GM18520 (cell line): Measurements from ENCODE around the gene KANSL2.
"Not testable (repeated sequence)": the region's sequence is repeated elsewhere in the genome, so short reads cannot be mapped to it uniquely, and the experiment has no call there.

Source experiments
- ATAC-seq: cut with Tn5 transposase; IDR thresholded peaks from one replicate; pipeline ENCODE4 v1.9.1; 2021; ENCODE audit not compliant: unreplicated experiment

Gene KANSL2

GRCh38 chr12:48681710-48682532 lies at the start of gene KANSL2:
Gene KANSL2 (minus strand): TSS chr12:48682238. CDS start chr12:48681632, 606 bp downstream.
- ATAC-seq: peak; percentile 99

GRCh38 chr12:48728807-48729206 lies 46.8 kb upstream of the KANSL2 start:
- ATAC-seq: no peak

GRCh38 chr12:48720737-48721136 lies 38.7 kb upstream of the KANSL2 start:
- ATAC-seq: not testable (repeated sequence)

- not testable (repeated sequence) for ATAC-seq
Measured at GRCh38 chr12:48720171-48720570, 38.1 kb upstream of the KANSL2 start.

- ATAC-seq: not testable (repeated sequence)
Measured at GRCh38 chr12:48719002-48719401, 37.0 kb upstream of the KANSL2 start.

- ATAC-seq: no peak
Measured at GRCh38 chr12:48717252-48717695, 35.2 kb upstream of the KANSL2 start.

- ATAC-seq: peak; percentile 98
Measured at GRCh38 chr12:48716493-48717251, 34.6 kb upstream of the KANSL2 start, which contains the start of gene CCNT1. Gene CCNT1 (minus strand): TSS chr12:48716707. CDS start chr12:48716675, 32 bp downstream.

- no peak for ATAC-seq
Measured at GRCh38 chr12:48716168-48716492, 34.1 kb upstream of the KANSL2 start.

GRCh38 chr12:48712209-48712608 lies 30.2 kb upstream of the KANSL2 start:
- no peak for ATAC-seq

GRCh38 chr12:48698822-48699221 lies 16.8 kb upstream of the KANSL2 start:
- ATAC-seq: not testable (repeated sequence)

GRCh38 chr12:48696626-48697025 lies 14.6 kb upstream of the KANSL2 start:
- no peak for ATAC-seq

GRCh38 chr12:48695859-48696258 lies 13.8 kb upstream of the KANSL2 start:
- no peak for ATAC-seq

- ATAC-seq: no peak
Measured at GRCh38 chr12:48694038-48694437, 12.0 kb upstream of the KANSL2 start.

- ATAC-seq: no peak
Measured at GRCh38 chr12:48693572-48693971, 11.5 kb upstream of the KANSL2 start.

- no peak for ATAC-seq
Measured at GRCh38 chr12:48691826-48692487, 9.9 kb upstream of the KANSL2 start.

- no peak for ATAC-seq
Measured at GRCh38 chr12:48690990-48691389, 9.0 kb upstream of the KANSL2 start.

- no peak for ATAC-seq
Measured at GRCh38 chr12:48690436-48690835, 8.4 kb upstream of the KANSL2 start.

- ATAC-seq: no peak
Measured at GRCh38 chr12:48688836-48689235, 6.8 kb upstream of the KANSL2 start.

- no peak for ATAC-seq
Measured at GRCh38 chr12:48687592-48687991, 5.6 kb upstream of the KANSL2 start.

GRCh38 chr12:48686615-48687334 lies 4.7 kb upstream of the KANSL2 start:
- no peak for ATAC-seq
